HG03025 (cell line): ENCODE measurements around the gene TMEM161B.
"Not testable (repeated sequence)": the region's sequence is repeated elsewhere in the genome, so short reads cannot be mapped to it uniquely, and the experiment has no call there.

Source experiments
- ATAC-seq: cut with Tn5 transposase; IDR thresholded peaks from one replicate; pipeline ENCODE4 v1.9.1; 2021; ENCODE audit warnings: mild to moderate bottlenecking, moderate library complexity; ENCODE audit not compliant: unreplicated experiment, low FRiP score

Gene TMEM161B

DNA sequence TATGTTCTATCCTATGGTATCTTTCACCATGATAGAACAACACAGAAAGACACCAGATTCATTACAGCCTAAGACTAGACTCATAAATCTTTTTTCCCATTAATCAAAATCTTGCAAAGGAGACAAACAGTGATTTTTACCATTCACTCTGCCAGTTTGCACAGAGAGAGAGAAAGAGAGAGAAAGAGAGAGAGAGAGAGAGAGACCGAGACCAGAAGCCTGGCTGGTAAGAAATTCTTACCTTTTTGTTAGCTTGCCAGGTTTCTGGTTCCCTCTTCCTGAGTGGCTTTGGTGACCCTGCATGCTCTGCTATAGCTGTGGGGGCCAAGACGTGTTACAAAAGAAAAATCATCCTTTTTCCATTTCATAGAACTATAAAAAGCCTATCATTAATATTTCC lies 18.6 kb downstream of the TMEM161B start:
- ATAC-seq = no peak

DNA sequence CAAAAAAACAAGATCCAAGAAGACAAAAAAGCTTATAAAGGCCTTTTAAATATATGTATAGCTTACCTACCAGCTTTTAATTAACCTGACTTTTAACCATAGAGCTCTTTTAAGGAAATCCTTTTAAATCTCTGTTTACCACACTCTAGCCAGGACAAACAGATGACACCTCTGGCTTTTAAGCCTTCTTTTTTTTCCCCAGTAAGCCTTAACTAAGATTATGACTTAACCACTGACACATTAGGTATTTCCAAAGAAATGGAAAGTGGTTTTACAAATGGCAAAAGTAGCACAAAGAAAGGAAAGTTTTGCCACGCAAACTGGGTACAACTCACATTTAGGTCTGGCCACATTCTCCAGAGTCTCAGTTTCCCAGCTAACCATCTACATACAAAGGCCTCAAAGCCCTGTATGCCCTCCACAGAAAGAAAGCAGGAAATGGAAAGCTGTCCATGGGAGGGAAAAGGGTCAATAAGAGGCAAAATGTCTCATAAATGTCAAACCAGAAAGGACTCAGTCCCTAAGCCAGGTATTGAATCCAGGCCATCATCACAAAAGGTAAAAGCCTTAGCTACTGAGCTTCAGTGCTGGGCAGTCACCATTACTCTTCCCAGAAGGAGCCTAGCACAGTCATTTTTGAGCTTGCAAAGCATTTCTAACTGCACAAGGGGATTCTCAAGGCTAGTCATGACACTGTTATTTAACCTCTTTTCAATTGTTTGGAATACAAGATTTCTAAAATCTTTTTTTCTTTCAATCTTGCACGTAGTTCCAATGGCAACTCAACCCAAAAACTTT lies 19.7 kb downstream of the TMEM161B start:
- no peak for ATAC-seq

DNA sequence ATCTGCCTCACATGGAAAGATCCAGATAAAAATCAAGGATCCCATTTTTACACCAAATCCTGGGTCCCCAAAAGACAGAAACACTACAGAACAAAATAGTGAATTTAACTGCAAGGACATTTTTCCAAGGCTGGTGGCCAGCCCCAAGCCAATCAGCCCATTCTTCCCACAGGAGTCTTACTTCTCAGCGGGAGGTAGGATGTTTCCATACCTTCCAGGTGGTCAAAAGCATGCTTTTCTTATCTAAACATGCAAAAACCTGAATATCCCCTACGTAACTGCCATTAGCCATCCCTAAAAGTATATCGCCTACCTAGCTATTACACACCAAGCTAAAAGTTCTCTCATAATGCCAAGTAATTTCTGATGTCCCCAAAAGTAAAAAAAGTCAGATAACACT lies 20.6 kb downstream of the TMEM161B start:
- ATAC-seq = no peak

DNA sequence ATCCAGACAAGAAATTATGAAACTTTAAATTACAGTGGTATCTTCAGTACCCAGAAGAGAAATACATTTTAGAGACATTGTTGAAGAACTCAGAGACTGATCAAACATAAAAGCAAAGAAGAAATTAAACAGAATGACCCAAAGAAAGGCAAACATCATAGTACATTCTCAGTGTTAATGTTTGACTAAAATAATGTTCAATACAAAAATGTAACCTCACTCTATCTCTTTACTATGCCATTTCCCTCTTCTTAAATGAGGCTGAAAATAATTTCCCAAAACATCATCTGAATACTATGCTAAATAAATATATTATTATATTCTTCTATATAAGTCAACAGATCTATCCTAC lies 22.8 kb downstream of the TMEM161B start:
- ATAC-seq = no peak

DNA sequence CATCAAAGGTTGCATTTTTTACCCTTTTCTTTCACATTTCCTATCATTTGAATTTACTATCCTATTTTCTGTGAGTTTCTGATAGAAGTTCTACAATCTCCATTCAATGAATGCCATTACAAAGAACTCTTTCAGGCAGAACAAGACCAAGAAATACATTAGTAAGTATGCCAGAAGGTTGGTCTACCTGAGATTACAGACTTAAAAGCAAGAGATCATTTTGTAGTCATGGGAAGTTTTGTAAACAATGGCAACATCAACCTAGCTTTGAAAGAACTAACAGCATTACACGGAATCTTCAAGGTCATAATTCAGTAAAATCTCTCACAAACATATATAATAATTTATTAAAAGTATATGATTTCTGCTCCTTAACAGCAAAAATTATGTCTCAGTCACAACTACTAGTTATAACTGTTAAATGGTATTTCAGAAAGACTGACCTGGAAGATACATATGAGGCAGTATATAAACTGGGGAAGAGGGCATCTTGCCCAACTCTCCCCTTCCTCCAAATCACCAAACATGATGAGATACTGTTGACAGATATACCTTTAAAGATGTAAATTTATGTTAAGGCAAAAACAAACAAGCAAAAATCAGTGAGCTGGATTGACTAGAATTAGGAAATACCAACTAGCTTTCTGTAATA lies 23.3 kb downstream of the TMEM161B start:
- no peak for ATAC-seq

DNA sequence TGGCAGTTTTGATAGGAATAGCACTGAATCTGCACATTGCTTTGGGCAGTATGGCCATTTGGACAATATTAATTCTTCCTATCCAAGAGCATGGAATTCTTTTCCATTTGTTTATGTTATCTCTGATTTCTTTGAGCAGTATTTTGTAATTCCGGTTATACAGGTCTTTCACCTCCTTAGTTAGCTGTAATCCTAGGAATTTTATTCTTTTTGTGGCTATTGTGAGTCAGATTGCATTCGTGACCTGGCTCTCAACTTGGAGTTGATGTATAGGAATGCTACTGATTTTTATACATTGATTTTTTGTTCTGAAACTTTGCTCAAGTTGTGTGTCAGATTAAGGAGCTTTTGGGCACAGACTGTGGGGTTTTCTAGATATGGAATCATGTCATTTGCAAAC lies 24.0 kb downstream of the TMEM161B start:
- ATAC-seq = no peak

DNA sequence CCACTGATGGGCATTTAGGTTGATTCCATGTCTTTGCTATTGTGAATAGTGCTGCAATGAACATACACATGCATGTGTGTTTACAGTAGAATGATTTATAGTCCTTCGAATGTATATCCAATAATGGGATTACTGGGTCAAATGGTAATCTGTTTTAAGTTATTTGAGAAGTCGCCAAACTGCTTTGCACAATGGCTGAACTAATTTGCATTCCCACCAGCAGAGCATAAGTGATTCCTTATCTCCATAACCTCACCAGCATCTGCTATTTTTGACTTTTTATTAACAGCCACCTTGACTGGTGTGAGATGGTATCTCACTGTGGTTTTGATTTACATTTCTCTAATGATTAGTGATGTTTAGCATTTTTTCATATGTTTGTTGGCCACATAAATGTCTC lies 25.2 kb downstream of the TMEM161B start:
- ATAC-seq = not testable (repeated sequence)

DNA sequence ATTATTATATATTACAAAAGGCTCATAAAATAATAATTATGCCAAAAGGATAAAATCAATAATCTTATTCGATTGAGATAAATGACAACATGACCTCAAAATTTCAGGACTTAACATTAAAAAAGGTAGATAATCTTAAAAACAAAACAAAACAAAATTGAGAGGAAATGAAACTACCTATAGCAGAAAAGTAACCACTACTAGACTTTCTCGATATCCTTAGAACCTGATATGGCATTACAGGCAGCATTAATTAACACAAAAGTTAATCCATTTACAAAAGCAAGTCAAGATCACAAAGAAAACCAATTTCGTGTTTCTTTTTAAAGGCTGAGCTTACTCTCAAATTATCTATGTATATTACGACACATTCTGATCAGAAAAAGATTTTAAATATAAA lies 29.9 kb downstream of the TMEM161B start:
- no peak for ATAC-seq

DNA sequence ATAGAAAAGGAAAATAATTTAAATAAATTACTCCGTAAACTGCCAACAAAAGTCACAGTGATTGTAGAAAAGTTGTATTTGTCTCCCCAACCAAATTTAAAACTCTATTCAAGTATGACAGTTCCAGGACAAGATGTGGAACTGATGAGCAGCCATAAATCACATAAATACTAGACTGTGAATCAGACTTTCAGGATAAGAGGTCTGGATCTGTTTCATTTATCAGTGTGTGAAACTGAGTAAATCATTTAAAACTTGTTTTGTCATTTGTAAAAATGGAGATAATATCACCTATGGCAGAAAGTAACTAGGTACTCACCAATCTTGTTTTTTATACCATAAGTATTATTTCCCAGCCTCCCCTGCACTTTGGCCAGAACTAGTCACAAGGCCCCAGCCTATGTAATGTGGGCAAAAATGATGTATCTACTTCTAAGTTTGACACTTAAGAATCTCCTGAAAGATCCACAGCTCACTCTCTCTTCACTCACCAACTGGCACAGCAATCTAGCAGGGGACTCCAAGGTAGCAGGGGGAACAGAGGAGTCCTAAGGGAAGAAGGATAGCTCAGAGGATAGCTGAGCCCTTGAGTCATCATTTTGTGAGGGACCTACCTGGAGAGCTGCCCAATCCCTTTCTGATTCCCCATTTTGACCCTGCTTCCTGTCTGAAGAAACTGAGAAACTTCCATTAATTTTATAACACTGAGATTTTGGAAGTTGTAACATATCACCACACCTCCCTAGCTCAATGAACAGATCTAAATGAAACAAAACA lies 31.6 kb downstream of the TMEM161B start:
- no peak for ATAC-seq

DNA sequence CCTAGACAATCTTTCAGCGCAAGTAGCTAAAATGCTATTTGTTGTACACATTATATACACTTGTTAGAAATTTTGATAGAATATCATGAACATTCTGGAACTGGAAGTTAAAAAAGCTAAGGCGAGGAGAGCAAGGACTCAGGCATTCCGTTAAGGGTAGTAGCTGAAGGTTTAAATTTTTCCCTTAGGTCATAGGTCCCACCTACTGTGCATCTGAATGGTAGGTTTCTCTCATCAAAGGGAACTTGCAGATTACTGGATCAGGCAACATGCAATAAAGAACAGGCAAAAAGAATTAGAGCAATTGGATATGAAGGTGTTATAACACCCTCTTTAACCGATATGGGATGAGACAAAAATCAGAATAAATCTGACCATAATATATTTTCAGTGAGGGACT lies 32.8 kb downstream of the TMEM161B start:
- ATAC-seq = no peak

DNA sequence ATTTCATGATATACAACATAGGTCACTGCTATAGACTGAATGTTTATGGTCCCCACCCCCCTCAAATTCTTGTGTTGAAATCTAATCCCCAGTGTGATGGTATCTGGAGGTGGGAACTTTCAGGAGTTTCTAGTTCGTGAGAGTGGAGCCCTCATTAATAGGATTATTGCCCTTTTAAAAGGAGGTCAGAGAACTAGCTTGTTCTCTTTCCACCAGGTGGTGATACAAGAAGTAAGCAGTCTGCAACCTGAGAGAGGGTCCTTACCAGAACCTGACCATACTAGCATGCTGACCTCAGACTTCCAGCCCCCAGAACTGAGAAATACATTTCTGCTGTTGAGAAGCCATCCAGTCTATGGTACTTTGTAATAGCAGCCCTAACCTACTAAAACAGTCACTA lies 33.3 kb downstream of the TMEM161B start:
- no peak for ATAC-seq

DNA sequence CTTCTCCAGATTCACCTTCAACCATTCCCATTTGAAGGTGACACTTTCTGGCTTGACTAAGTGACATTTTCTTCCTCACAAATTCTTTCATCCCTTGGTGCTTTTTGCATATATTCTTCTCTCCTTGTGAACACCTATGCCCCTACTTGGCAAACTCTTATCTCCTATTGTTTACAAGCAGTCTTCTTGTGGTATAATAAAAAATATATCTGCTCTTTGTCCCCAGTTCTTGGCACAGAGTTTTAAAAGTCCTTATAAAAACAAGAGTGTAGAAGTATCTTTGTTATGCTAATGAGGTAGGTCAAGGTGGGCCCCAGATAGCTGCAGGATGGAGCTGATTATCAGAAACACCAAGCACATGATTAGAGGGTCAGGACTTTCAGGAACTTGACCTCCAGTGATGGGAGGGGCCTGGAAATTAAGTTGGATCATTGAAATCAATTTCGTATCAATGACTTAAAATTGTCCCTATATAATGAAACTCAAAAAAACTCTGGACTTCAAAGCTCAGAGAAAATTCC lies 38.0 kb downstream of the TMEM161B start:
- ATAC-seq = no peak

DNA sequence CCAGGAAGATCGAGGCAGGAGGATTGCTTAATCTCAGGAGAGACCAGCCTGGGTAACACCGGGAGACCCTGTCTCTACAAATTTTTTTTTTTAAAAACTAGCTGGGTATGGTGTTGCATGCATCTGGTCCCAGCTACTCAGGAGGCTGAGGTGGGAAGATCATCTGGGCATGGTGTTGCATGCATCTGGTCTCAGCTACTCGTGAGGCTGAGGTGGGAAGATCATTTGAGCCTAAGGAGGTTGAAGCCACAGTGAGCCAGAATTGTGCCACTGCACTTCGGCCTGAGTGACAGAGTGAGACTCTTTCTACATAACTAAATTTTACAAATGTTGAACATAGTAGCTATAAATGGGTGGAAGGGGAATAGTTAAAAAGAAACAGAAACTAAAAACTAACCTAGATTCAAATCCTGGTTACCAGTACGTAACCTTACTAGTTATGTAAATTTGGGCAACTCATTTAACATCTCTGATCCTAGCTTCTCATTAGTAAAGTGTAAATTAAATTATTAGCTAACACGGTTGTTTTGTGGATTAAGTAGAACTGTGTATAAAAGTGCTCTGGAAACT lies 41.7 kb downstream of the TMEM161B start:
- ATAC-seq = no peak

DNA sequence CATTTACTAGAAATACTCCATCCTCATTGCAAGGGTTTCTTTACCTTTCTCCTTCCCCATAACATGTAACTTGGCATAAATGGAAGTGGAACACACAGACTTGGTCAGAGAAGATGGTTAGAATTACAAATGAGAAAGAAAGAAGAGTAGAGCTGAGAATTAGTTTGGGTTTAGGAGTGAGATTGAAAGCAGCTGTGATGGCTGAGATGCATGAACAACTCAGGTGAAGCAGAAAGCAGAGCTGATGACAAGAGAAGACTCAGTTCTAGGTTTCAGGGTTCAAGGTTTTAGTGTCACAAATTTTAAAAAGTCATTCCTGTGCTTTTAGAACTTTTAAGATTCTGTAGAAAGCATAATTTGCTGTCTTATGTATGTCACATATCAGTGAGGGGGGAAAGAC lies 54.0 kb downstream of the TMEM161B start:
- ATAC-seq = no peak

DNA sequence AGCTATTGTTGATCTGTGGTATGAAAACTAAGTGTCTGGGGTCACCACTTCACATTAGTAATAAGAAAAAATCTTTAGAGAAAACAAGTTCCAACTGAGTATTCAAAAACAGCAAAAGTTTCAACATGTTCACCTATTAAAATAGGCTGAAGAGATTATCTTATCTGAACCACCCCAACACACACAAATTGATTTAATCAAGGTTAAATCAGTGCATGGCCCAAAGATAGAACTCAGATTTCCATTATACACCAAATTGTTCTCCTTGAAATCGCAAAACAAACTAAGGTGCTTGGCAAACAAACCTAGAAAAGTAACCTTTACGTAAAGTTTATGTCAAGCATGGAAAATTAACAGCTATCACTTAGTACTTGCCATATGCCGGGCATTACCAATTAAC lies 61.1 kb downstream of the TMEM161B start:
- no peak for ATAC-seq

DNA sequence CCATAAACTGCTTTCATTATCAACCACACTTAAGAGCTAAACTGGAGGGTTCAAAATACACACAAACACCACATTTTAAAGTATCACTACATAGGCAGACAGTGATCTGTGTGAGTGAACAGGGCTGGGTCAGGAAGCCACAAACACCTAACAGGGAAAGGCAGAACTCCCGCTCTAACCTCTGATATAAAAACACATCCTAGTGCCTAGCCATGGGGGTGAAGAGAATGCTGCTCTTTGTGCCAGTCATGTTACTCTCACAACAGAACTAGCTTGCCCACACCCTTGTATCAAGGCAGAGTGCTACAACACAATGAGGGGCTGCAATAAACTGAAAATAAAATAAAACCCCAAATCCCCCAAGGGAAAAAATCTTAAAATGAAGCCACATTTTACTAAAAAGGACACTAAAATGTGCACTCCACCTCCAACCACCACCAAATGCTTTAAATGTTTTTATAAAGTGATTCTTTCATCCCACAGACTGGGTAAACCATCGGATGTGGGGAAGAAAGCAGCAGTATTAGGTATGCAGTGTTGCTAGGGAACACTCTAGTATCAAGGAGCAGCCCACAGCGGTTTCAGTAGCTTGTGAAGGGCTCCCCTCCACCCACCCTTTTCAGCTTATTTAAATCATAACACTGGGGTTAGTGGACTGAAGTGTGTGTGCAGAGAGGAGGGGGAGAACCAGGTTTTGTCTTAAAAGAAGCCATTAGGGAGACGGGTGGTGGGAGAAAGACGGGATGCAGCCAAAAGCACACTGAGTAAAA lies 64.5 kb downstream of the TMEM161B start:
- no peak for ATAC-seq

DNA sequence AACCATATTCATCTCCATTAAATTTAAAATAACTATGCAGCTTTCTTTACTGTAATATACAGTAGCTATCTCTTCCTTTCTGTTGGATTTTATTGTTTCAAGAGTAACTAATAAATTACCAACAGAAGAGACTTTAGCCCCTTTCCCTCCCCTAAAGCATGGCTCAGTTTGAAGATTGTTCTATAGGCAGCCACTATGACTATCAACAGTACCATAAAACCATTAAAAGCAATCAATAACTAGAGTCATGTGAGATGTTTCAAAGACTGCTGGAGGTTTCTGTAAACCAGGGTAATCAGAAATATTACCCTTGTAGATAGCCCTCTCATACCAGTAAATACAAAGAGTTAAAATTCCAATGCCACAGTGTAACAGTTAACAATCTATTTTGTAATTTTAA lies 73.0 kb downstream of the TMEM161B start:
- no peak for ATAC-seq

DNA sequence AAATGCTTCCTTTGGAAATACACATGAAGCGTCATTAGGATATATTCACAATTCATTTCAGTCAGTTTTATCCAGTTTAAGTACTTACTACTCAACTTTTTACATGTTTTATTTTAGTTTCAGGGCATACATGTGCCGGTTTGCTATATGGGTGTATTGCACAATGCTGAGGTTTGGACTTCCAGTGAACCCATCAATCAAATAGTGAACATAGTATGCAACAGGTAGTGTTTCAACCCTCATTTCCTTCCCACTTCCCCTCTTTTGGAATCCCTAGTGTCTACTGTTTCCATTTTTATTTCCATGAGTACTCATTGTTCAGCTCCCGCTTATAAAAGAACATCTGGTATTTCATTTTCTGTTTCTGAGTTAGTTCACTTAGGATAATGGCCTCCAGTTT lies 74.7 kb downstream of the TMEM161B start:
- no peak for ATAC-seq

DNA sequence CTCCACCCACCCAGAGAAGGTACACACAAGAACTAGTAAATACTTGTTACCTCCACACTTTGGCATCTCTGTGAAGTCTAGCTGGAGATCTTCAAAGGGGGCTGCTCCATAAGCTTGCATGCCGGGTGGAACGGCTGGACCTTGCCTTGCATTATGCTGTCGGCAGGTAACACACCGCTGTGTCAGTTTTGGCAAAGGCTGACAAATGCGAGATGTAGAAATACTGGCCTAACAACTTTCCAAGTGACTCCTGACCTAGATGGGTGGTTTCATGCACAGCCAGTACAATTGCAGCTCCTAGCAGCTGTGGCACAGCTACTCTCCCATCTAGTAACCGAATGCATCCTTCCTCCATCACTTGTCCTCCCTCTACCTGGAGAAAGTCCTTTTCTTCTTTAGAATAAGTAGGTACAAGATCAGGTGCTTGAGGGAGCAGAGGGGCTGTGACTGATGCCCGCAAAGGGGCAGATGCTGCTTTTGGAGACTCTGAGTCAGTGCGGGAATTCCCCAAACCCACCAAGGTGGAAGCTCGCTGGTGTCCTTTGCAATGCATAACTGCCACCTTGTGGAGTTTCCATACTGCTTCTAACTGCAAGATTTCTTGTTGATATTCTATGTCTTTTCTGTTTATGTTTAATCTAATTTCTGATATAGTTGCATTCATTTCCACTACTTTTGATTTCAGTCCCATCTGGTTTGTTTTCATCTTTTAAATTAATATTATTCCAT lies 78.4 kb downstream of the TMEM161B start:
- ATAC-seq = no peak

DNA sequence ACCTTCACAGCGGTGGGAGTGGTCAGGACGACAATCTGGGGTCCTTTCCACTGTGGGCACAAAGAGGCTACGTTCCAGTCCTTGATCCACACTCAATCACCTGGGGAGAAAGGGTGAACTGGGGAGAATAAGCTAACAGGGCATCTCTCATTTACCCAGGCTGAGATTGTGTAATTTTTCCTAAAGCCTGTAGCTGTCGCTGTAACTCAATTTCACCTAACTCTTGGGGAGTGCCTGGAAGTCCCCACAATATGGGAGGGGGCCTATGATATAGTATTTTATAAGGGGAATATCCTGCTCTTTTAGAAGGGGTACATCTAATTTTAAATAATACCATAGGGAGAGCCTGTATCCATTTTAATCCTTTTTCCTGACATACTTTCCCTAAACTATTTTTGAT lies 79.2 kb downstream of the TMEM161B start:
- ATAC-seq = not testable (repeated sequence)
